ENCODE measurements around the gene ZNF117.

GRCh38 chr7:64990936-64991335 is at the start of gene ZNF117:
- TF ChIP-seq CTCF (IDR thresholded peaks at IDR 0.05; ENCODE audit: extremely low read depth in 1 of 2, insufficient read depth in 1 of 2, low read depth in 1 of 2, low read length in 2 of 2) (no peak), EZH2 (IDR thresholded peaks at IDR 0.05; ENCODE audit: borderline replicate concordance, low read depth, low read length, severe bottlenecking) (no peak), POLR2AphosphoS5 (IDR thresholded peaks at IDR 0.05; ENCODE audit: insufficient read depth, low read depth, low read length) (no peak), POLR2A (IDR thresholded peaks at IDR 0.05; ENCODE audit: low read depth, low read length) (no peak)
